OCI-LY1 (cell line): ENCODE results near the gene DENND4A.

Source experiments
- EZH2 ChIP-seq: fragments of 200-600 bp; sonication (generic), shearing (Covaris generic); IDR thresholded peaks from 2 replicates; pipeline ENCODE4 v1.8.0; 2017; ENCODE audit warnings: borderline replicate concordance, mixed run types, mild to moderate bottlenecking, antibody characterized with exemption, low read length, moderate library complexity, mixed read lengths
- TF ChIP-seq, protein P1 (sequence below): fragments of 200-600 bp; sonication (generic), shearing (Covaris generic); IDR thresholded peaks from 2 replicates; pipeline ENCODE4 v1.5.1; 2017; ENCODE audit warnings: mild to moderate bottlenecking, antibody characterized with exemption, low read length, moderate library complexity, mixed read lengths

DNA sequence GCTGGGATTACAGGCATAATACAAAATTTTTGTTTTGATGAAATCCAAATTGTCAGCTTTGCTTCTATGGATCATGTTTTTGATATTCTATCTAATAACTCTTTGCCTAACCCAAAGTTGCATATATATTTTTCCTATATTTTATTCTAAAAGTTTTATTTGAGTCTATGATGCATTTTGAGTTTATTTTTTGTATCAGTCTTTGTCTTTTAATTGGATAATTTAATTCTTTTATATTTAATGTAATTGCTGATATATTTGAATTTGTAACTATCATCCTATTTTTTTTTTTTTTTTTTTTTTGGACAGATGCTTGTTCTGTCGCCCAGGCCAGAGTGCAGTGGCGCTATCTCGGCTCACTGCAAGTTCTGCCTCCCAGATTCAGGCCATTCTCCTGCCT lies 19.7 kb upstream of the DENND4A start:
- TF ChIP-seq, protein P1, sequence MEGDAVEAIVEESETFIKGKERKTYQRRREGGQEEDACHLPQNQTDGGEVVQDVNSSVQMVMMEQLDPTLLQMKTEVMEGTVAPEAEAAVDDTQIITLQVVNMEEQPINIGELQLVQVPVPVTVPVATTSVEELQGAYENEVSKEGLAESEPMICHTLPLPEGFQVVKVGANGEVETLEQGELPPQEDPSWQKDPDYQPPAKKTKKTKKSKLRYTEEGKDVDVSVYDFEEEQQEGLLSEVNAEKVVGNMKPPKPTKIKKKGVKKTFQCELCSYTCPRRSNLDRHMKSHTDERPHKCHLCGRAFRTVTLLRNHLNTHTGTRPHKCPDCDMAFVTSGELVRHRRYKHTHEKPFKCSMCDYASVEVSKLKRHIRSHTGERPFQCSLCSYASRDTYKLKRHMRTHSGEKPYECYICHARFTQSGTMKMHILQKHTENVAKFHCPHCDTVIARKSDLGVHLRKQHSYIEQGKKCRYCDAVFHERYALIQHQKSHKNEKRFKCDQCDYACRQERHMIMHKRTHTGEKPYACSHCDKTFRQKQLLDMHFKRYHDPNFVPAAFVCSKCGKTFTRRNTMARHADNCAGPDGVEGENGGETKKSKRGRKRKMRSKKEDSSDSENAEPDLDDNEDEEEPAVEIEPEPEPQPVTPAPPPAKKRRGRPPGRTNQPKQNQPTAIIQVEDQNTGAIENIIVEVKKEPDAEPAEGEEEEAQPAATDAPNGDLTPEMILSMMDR, result no peak
- TF ChIP-seq EZH2, result no peak
